Placental pericyte (primary cell): ENCODE data around the gene RLIM. TPM values are rescaled to one million over a fixed set of nuclear protein-coding genes. Genes with fewer than 3 reads are reported as not detected.

ENCODE experiments used
- total RNA-seq: library from RNA; depleted of rRNA; stranded (reverse); fragments of >200 nt; gene quantifications from 2 replicates; pipeline ENCODE4 v1.2.3, GENCODE V29; 2012

Gene RLIM, protein sequence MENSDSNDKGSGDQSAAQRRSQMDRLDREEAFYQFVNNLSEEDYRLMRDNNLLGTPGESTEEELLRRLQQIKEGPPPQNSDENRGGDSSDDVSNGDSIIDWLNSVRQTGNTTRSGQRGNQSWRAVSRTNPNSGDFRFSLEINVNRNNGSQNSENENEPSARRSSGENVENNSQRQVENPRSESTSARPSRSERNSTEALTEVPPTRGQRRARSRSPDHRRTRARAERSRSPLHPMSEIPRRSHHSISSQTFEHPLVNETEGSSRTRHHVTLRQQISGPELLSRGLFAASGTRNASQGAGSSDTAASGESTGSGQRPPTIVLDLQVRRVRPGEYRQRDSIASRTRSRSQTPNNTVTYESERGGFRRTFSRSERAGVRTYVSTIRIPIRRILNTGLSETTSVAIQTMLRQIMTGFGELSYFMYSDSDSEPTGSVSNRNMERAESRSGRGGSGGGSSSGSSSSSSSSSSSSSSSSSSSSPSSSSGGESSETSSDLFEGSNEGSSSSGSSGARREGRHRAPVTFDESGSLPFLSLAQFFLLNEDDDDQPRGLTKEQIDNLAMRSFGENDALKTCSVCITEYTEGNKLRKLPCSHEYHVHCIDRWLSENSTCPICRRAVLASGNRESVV
- 43.1 and 62.6 TPM in 2 replicates for total RNA-seq

DNA sequence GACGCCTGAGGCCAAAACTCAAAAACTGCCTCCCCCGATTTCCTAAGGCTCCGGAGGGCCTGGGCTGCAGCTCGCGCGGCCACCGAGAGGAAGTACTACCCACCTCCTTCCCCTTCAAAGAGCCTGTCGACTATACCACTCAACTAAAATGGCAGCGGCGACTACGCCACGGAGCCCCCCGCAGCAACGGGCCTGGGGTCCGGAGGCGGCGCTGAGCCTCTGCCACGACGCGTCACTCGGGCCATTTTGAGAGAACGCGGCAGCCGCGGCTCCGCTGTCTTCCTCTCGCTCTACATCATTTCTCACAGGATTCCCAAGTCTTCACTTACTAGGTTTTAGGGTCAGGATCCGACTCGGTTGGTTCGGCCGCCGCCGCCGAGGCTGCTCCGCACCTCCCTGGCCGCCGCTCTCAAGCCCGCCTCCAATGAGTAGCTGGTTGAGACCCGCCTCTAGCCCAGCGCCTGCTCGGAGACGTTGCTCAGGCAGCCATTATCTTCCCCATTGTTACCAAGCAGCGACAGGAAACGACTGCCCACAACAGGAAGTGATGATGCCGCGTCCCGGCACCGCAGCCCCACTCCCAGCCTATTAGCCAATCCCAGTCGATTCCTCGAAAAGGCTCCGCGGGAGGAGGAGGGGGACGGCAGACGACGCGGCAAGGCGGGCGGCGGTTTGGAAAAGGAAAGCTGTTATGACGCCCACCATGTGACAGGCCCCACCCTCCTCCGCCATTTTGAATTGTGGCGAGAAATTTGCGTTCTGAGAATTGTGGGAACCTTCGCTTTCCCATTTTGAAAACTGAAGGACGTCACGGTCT, at the start of gene RLIM:
Gene RLIM, minus strand, starts transcription at position 532 of the 817 bp plus-strand sequence. CDS start 18,647 bp downstream, outside the sequence.

Other genes starting within 250 kb of the RLIM start
- 9.0 and 14.5 TPM in 2 replicates for gene SLC16A2, start 193.1 kb downstream of the RLIM start, total RNA-seq